DLD1 (cell line): Measurements from ENCODE around the gene SLC12A8.

Experiments
- in situ Hi-C: cut with HindIII; loops from 2 replicates; pipeline ENCODE4 v1.10.0; 2017; ENCODE audit warnings: low sequenced_read_pairs

SLC12A8 gene

GRCh38 chr3:125039131-125040100 is 173.1 kb downstream of the SLC12A8 start:
- in situ Hi-C loops = no loop called here

DNA sequence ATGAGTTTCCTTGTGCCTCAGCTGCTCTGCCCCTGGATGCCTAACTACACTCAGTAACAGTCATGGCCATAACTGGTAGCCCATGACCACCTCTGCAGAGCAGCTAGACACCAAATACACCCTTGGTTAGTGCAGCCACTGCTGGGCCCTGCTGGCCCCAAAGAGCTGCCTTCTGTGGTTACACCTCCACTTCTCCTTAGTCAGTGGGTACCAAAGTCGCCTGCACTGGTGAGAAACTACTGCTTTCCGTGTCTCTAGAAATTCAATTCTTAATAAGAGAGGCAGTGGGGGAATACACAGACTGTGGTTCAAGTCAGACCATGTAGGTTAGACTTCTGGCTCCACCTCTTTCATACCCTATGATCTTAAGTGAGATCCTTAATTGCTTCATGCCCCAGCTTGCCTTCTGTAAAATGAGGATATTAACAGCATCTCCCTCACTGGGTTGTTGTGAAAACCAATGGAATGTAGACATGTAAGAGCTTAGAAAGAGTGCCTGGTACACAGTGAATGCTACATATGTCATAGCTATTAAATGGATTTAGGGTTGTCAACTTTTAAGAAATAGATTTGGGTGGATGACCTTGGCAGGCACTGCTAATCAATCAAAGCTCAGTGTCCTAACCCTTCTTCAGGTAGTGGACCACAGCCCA is 174.9 kb downstream of the SLC12A8 start:
- in situ Hi-C loops = no loop called here

GRCh38 chr3:125035217-125035616 is 177.3 kb downstream of the SLC12A8 start:
- in situ Hi-C loops = no loop called here

DNA sequence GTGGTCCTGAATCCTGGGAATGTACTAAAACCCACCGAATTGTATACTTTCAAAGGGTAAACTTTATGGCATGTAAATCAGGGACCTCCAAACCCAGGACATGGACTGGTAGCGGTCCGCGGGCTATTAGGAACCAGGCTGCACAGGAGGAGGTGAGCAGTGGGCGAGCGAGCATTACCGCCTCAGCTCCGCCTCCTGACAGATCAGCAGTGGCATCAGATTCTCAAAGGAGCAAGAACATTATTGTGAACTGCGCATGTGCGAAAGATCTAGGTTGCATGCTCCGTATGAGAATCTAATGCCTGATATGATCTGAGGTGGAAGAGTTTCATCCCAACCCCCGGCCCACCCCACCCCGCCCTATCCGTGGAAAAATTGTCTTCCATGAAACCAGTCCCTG is 178.9 kb downstream of the SLC12A8 start:
- in situ Hi-C loops = no loop called here

DNA sequence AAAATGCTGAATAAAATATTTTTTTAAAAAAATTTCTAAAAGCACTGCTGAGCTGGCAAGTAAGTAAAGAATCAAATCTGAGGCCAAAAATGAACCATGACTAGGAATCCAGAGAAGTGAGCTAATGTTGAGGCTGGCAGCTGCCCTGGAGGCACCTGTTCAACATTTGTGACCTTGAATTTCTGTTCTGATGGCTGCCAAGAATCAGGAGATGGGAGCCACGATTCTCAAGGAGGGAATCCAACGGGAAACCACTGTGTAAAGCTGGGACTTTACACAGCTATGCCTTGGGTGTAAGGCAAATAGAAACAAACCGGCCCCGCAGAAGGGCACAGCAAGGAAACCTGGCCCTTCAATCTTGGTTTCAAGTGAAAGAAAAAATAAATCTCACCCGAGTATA is 179.4 kb downstream of the SLC12A8 start:
- in situ Hi-C loops = no loop called here

- in situ Hi-C loops = no loop called here
These were observed 179.9 kb downstream of the SLC12A8 start for GRCh38 chr3:125032683-125033082.
